K562 (cell line): ENCODE results near the gene SMC5. TPM values are rescaled to one million over a fixed set of nuclear protein-coding genes. Genes with fewer than 3 reads are reported as not detected.

Source experiments
- CREB5 ChIP-seq: fragments of 250-450 bp; sonication (Bioruptor Pico); IDR thresholded peaks from 2 replicates; pipeline ENCODE4 v1.5.0; 2020; ENCODE audit warnings: mild to moderate bottlenecking
- CTCF ChIP-seq, 3 experiments: IDR thresholded peaks in 2 of 3; conservative IDR thresholded peaks in 1 of 3; 2 replicates each; pipeline ENCODE4 v1.5.1; 2011 to 2012; ENCODE audit warnings: low read length in 3 of 3, mild to moderate bottlenecking in 3 of 3, control low read depth in 2 of 3, improper control_type of control experiment in 1 of 3, inconsistent platforms in 1 of 3, low read depth in 1 of 3, mixed read lengths in 1 of 3, moderate library complexity in 1 of 3; ENCODE audit not compliant: insufficient read depth in 2 of 3
- FOS ChIP-seq: IDR thresholded peaks from 3 replicates; pipeline ENCODE4 v1.6.1; 2011; ENCODE audit not compliant: insufficient read length; ENCODE audit errors: extremely low read depth
- IRF9 ChIP-seq: fragments of 450-650 bp; IDR thresholded peaks from 2 replicates; pipeline ENCODE4 v1.6.1; 2016; ENCODE audit warnings: missing biosample characterization, missing genetic modification characterization
- KDM4B ChIP-seq, 2 experiments: fragments of 450-650 bp in 1 of 2; sonication (generic) in 1 of 2; IDR thresholded peaks; 2 replicates each; pipeline ENCODE4 v1.6.1; 2016 to 2017; ENCODE audit warnings: borderline replicate concordance in 2 of 2, antibody characterized with exemption in 1 of 2, low read depth in 1 of 2, mild to moderate bottlenecking in 1 of 2
- MITF ChIP-seq: IDR thresholded peaks from 2 replicates; pipeline ENCODE4 v1.6.1; 2014; ENCODE audit warnings: antibody characterized with exemption
- NEUROD1 ChIP-seq: fragments of 150-350 bp; IDR thresholded peaks from 2 replicates; pipeline ENCODE4 v1.6.1; 2014; ENCODE audit warnings: borderline replicate concordance, low read length, low read depth; ENCODE audit not compliant: partially characterized antibody
- NFE2L1 ChIP-seq: fragments of 450-650 bp; IDR thresholded peaks from 2 replicates; pipeline ENCODE4 v1.6.1; 2016; ENCODE audit warnings: missing genetic modification characterization, low read depth, mild to moderate bottlenecking, missing compliant biosample characterization, moderate library complexity, borderline replicate concordance
- PRMT5 ChIP-seq: sonication (generic); formaldehyde crosslinking; IDR thresholded peaks from 2 replicates; pipeline ENCODE4 v1.5.0; 2020; ENCODE audit warnings: missing genetic modification reagents
- PYGO2 ChIP-seq: fragments of 450-650 bp; IDR thresholded peaks from 2 replicates; pipeline ENCODE4 v1.6.1; 2016; ENCODE audit warnings: mild to moderate bottlenecking, missing genetic modification characterization, moderate library complexity, missing compliant biosample characterization
- SAFB ChIP-seq: fragments of 200-400 bp; formaldehyde crosslinking; IDR thresholded peaks from 2 replicates; pipeline ENCODE4 v1.6.1; 2017; ENCODE audit warnings: low read depth, low read length, borderline replicate concordance
- SMARCA5 ChIP-seq: fragments of 450-650 bp; IDR thresholded peaks from 2 replicates; pipeline ENCODE4 v1.6.1; 2016
- SNIP1 ChIP-seq: fragments of 450-650 bp; IDR thresholded peaks from 2 replicates; pipeline ENCODE4 v1.7.1; 2017; ENCODE audit warnings: low read depth, mild to moderate bottlenecking
- TBP ChIP-seq: optimal IDR thresholded peaks from 2 replicates; pipeline ENCODE3; 2011; ENCODE audit warnings: low read depth, low read length, improper control_type of control experiment
- ZNF561 ChIP-seq: fragments of 450-650 bp; formaldehyde crosslinking; conservative IDR thresholded peaks from 2 replicates; pipeline ENCODE4 v1.4.0; 2020; ENCODE audit warnings: mild to moderate bottlenecking, moderate library complexity
- ZNF586 ChIP-seq: fragments of 450-650 bp; formaldehyde crosslinking; conservative IDR thresholded peaks from 2 replicates; pipeline ENCODE4 v1.4.0; 2020; ENCODE audit warnings: mild to moderate bottlenecking, moderate library complexity
- polyA plus RNA-seq, 8 experiments: library from polyadenylated mRNA; depleted of rRNA in 4 of 8; stranded (reverse) in 5 of 8; unstranded in 3 of 8; fragments of >200 nt; fragmentation: Nextera tagmentation in 2 of 8; fragmentation: Illumina TruSeq in 1 of 8; extraction: Ambion mirVana in 2 of 8; extraction: Trizol in 1 of 8; gene quantifications; 2 replicates each; pipeline versions ENCODE4 v1.2.1 to v1.2.3, GENCODE V29; 2011 to 2014; ENCODE audit warnings: inconsistent platforms in 1 of 8, missing spikeins in 1 of 8
- total RNA-seq, 7 experiments: library from RNA; depleted of rRNA in 6 of 7; stranded (reverse); fragments of >200 nt in 6 of 7; fragmentation: Illumina TruSeq in 2 of 7; extraction: Trizol in 2 of 7; gene quantifications; 2 replicates each; pipeline versions ENCODE4 v1.2.1 to v1.2.3, GENCODE V29; 2011 to 2021; ENCODE audit warnings: low replicate concordance in 1 of 7
- TF ChIP-seq, protein P1 (sequence below), 3 experiments: fragments of 200-800 bp in 1 of 3; sonication (Bioruptor generic) in 1 of 3; sonication (generic) in 1 of 3; formaldehyde crosslinking in 1 of 3; IDR thresholded peaks; 2 replicates each; pipeline versions ENCODE4 v1.6.1 to v1.8.0; 2016 to 2022; ENCODE audit warnings: mild to moderate bottlenecking in 2 of 3, missing compliant biosample characterization in 2 of 3, missing genetic modification characterization in 2 of 3, missing genetic modification reagents in 1 of 3
- TF ChIP-seq, protein P2 (sequence below), 2 experiments: IDR thresholded peaks in 1 of 2; conservative IDR thresholded peaks in 1 of 2; 2 replicates each; pipeline ENCODE4 v1.6.1; 2016; ENCODE audit warnings: low read depth in 2 of 2, mild to moderate bottlenecking in 1 of 2, missing compliant biosample characterization in 1 of 2, missing genetic modification characterization in 1 of 2, moderate library complexity in 1 of 2

The SMC5 gene
- total and polyA plus RNA-seq, 9 of the 15 experiments (the other 6 are each of a cell fraction or from before 2014, with no cell fraction given): 3.5 to 43.2 (median 21.4) TPM

DNA sequence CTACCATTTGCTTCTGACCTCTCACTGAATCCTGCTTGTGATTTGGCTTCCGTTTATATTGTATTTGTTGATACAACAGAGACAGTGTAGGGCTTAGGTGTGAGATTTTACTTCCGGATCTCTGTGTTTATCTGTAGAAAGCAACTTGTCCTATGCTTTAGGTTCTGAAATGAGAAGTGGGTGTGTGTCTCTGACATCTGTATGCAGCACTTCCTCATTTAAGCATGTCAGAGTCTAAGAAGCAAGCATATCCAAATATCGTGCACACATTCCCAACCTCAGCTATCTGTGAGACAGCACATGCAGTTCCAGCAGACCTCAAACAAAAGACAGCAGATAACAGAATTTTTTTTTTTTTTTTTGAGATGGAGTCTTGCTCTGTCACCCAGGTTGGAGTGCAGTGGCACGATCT lies 139.4 kb downstream of the SMC5 start (continued):
- TF ChIP-seq, protein P1, sequence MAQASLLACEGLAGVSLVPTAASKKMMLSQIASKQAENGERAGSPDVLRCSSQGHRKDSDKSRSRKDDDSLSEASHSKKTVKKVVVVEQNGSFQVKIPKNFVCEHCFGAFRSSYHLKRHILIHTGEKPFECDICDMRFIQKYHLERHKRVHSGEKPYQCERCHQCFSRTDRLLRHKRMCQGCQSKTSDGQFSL (CRISPR knock-in tag; IDR thresholded peaks at IDR 0.05): no peak
- TF ChIP-seq, protein P1 (tag; IDR thresholded peaks at IDR 0.05): no peak
- TF ChIP-seq FOS (no peak), SAFB (no peak), MITF (no peak), IRF9 (tag) (no peak), NEUROD1 (no peak), ZNF561 (CRISPR knock-in tag) (no peak), SNIP1 (no peak), CTCF (IDR thresholded peaks at IDR 0.05 in 2 of 3, conservative IDR thresholded peaks at IDR 0.05 in 1 of 3; ENCODE audit: insufficient read depth in 2 of 3, low read depth in 1 of 3, low read length in 3 of 3) (no peak), PRMT5 (no peak), TBP (no peak), CREB5 (no peak), NFE2L1 (tag) (no peak), PYGO2 (tag) (no peak), SMARCA5 (no peak), KDM4B (IDR thresholded peaks at IDR 0.05; ENCODE audit: borderline replicate concordance in 2 of 2, low read depth in 1 of 2) (no peak), ZNF586 (no peak)
- TF ChIP-seq, protein P2, sequence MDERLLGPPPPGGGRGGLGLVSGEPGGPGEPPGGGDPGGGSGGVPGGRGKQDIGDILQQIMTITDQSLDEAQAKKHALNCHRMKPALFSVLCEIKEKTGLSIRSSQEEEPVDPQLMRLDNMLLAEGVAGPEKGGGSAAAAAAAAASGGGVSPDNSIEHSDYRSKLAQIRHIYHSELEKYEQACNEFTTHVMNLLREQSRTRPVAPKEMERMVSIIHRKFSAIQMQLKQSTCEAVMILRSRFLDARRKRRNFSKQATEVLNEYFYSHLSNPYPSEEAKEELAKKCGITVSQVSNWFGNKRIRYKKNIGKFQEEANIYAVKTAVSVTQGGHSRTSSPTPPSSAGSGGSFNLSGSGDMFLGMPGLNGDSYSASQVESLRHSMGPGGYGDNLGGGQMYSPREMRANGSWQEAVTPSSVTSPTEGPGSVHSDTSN (CRISPR knock-in tag; IDR thresholded peaks at IDR 0.05; ENCODE audit: low read depth): no peak
- TF ChIP-seq, protein P2 (tag; conservative IDR thresholded peaks at IDR 0.05; ENCODE audit: low read depth): no peak
